ENCODE measurements around the gene ANO1.
"Not testable (repeated sequence)": the region's sequence is repeated elsewhere in the genome, so short reads cannot be mapped to it uniquely, and the experiment has no call there.

ANO1 gene

DNA sequence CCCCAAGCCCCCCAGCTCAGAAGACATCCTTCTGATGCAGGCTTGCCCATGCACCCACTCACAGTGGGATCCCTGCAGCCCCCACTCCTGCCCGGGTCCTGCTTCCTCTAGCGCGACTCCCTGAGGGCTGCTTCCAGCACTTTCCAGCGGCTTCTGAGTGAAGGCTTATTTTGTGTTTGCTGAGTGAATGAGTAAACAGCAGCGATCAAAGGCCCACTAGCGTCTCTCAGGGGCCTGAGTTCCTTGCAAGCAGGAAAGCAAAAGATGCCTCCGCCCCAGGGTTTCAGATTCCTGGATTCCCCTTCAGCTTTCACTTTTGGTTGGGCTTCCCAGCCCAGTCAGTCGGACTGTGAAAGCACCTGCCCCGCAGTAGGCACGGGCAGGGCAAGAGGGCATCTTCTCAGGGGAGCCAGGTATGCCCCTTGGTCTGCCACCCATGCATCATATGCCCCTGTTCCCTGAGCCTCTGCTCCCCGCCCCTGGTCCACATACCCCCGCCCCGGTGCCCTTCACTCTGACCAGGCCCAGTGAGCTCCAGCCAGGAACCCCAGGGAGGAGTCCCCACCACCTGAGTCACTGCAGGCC is 134.2 kb downstream of the ANO1 start:
- Histone ChIP-seq H3K9ac (ENCODE audit: low read length) (no peak overlapping the region), H3K9me3 (replicated peaks; ENCODE audit: insufficient read depth, low read length) (no peaks in the 10 kb centered on the region), H3K4me2 (ENCODE audit: low read depth, low read length) (no peak overlapping the region), H3K36me3 (replicated peaks; ENCODE audit: insufficient read depth, low read length) (no peaks in the 10 kb centered on the region), H3K27ac (ENCODE audit: low read length) (no peak overlapping the region), H3K9me2 (replicated peaks; ENCODE audit: insufficient read depth, low read length) (no peaks in the 10 kb centered on the region), H3K79me2 (ENCODE audit: low read length) (0 out of 2 replicates have a peak, but pooled peaks cover under 1% of the 10 kb centered on the region), H3K4me3 (ENCODE audit: low read length) (no peak overlapping the region), H3F3A (ENCODE audit: insufficient read depth, low read length) (no peaks in the 10 kb centered on the region), H4K20me1 (ENCODE audit: insufficient read depth, low read length) (no peaks in the 10 kb centered on the region), H2AFZ (ENCODE audit: low read length) (no peak overlapping the region), H3K4me1 (ENCODE audit: low read length) (no peaks in the 10 kb centered on the region), H3K27me3 (replicated peaks; ENCODE audit: insufficient read depth, low read length) (no peaks in the 10 kb centered on the region; the same call in 1 of the 2 replicates)
- no peak for TF ChIP-seq EZH2 (optimal IDR thresholded peaks at IDR 0.05; ENCODE audit: low read depth, low read length)
- DNase-seq = no peak

DNA sequence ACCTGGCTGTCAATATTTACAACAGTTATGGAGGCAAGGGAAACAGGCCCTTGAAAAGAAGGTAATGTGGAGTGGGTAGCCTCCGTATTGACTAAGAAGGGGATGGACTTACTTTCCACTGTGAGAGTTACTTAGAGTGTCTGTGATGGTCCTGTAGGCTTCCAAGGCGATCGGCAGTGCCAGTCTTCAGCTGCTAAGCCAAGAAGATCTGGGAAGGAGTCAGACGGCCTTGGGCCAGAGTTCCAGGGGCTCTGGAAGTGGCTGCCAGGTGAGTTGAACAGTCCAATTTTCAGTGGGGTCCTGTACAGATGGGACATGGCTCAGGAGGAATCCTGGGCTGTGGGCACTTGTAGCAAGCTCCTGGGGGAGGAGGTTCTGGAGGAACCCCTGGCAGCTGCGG is 139.3 kb downstream of the ANO1 start:
- not testable (repeated sequence) for H4K20me1 ChIP-seq (ENCODE audit: insufficient read depth, low read length); H3K4me2 ChIP-seq (ENCODE audit: low read depth, low read length); H3K79me2 ChIP-seq (ENCODE audit: low read length); DNase-seq; H3F3A ChIP-seq (ENCODE audit: insufficient read depth, low read length); H3K9me3 ChIP-seq (replicated peaks; ENCODE audit: insufficient read depth, low read length); H3K9me2 ChIP-seq (replicated peaks; ENCODE audit: insufficient read depth, low read length); H3K36me3 ChIP-seq (replicated peaks; ENCODE audit: insufficient read depth, low read length); H3K9ac ChIP-seq (ENCODE audit: low read length); H3K4me1 ChIP-seq (ENCODE audit: low read length); H2AFZ ChIP-seq (ENCODE audit: low read length); H3K27ac ChIP-seq (ENCODE audit: low read length); H3K4me3 ChIP-seq (ENCODE audit: low read length)
- H3K27me3 ChIP-seq (replicated peaks; ENCODE audit: insufficient read depth, low read length) = peaks cover 16% of the 10 kb centered on the region

DNA sequence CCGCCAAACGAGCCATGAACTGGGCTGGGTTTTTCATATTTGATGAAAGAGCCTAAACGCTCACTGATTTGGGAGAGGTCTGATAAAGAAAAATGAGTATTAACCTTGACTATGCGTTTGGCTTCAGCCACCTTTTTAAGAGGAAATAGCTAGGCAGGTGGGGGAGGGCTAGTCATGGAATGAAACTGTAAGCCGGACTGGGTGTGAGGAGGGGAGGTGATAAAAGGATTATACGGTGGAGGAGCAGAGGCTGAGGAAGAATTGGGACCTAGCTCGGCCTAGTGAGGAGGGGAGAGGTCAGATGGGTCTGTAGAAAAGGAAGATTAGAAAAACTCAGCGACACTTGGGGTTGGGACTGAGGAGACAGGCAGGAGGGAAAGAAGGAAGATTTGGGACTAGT is 140.0 kb downstream of the ANO1 start:
- not testable (repeated sequence) for H3K9ac ChIP-seq (ENCODE audit: low read length); H3F3A ChIP-seq (ENCODE audit: insufficient read depth, low read length); H3K4me2 ChIP-seq (ENCODE audit: low read depth, low read length); H2AFZ ChIP-seq (ENCODE audit: low read length); H3K9me2 ChIP-seq (replicated peaks; ENCODE audit: insufficient read depth, low read length); H3K36me3 ChIP-seq (replicated peaks; ENCODE audit: insufficient read depth, low read length); H3K4me3 ChIP-seq (ENCODE audit: low read length); H4K20me1 ChIP-seq (ENCODE audit: insufficient read depth, low read length); H3K4me1 ChIP-seq (ENCODE audit: low read length); H3K79me2 ChIP-seq (ENCODE audit: low read length); DNase-seq; H3K27ac ChIP-seq (ENCODE audit: low read length); H3K9me3 ChIP-seq (replicated peaks; ENCODE audit: insufficient read depth, low read length)
- peaks cover 23% of the 10 kb centered on the region for H3K27me3 ChIP-seq (replicated peaks; ENCODE audit: insufficient read depth, low read length)

DNA sequence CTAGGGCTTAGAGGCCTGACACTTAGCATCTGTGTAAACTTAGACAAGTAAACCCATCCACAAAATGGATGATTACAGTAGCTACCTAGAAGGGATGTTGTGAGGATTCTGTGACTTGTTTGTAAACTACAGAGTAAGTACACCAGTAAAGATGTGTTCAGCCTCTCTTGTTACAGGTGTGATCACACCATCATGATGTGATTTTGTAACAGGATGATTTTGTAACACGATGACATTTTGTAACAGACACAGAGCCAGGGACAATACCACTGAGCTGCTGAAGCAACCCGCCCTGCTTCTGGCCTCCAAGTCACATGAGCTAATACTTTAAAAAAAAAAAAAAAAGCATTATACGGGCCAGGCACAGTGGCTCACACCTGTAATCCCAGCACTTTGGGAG is 142.0 kb downstream of the ANO1 start:
- no peaks in the 10 kb centered on the region for H3K9me2 ChIP-seq (replicated peaks; ENCODE audit: insufficient read depth, low read length)
- H3F3A ChIP-seq (ENCODE audit: insufficient read depth, low read length) = no peaks in the 10 kb centered on the region
- H3K36me3 ChIP-seq (replicated peaks; ENCODE audit: insufficient read depth, low read length) = no peaks in the 10 kb centered on the region
- no peaks in the 10 kb centered on the region for H3K9me3 ChIP-seq (replicated peaks; ENCODE audit: insufficient read depth, low read length)
- H3K27ac ChIP-seq (ENCODE audit: low read length) = no peak overlapping the region
- no peaks in the 10 kb centered on the region for H3K79me2 ChIP-seq (ENCODE audit: low read length)
- no peaks in the 10 kb centered on the region for H4K20me1 ChIP-seq (ENCODE audit: insufficient read depth, low read length)
- peaks cover 44% of the 10 kb centered on the region for H3K27me3 ChIP-seq (replicated peaks; ENCODE audit: insufficient read depth, low read length)
- no peak overlapping the region for H3K4me2 ChIP-seq (ENCODE audit: low read depth, low read length)
- H2AFZ ChIP-seq (ENCODE audit: low read length) = no peak overlapping the region
- no peak overlapping the region for H3K9ac ChIP-seq (ENCODE audit: low read length)
- TF ChIP-seq, protein P1, sequence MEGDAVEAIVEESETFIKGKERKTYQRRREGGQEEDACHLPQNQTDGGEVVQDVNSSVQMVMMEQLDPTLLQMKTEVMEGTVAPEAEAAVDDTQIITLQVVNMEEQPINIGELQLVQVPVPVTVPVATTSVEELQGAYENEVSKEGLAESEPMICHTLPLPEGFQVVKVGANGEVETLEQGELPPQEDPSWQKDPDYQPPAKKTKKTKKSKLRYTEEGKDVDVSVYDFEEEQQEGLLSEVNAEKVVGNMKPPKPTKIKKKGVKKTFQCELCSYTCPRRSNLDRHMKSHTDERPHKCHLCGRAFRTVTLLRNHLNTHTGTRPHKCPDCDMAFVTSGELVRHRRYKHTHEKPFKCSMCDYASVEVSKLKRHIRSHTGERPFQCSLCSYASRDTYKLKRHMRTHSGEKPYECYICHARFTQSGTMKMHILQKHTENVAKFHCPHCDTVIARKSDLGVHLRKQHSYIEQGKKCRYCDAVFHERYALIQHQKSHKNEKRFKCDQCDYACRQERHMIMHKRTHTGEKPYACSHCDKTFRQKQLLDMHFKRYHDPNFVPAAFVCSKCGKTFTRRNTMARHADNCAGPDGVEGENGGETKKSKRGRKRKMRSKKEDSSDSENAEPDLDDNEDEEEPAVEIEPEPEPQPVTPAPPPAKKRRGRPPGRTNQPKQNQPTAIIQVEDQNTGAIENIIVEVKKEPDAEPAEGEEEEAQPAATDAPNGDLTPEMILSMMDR (IDR thresholded peaks at IDR 0.05; ENCODE audit: low read length) = no peak
- TF ChIP-seq EZH2phosphoT487 (IDR thresholded peaks at IDR 0.05; ENCODE audit: low read length) (no peak), EZH2 (optimal IDR thresholded peaks at IDR 0.05; ENCODE audit: low read depth, low read length) (no peak)
- DNase-seq = no peak
- no peak overlapping the region for H3K4me3 ChIP-seq (ENCODE audit: low read length)
- H3K4me1 ChIP-seq (ENCODE audit: low read length) = no peaks in the 10 kb centered on the region

DNA sequence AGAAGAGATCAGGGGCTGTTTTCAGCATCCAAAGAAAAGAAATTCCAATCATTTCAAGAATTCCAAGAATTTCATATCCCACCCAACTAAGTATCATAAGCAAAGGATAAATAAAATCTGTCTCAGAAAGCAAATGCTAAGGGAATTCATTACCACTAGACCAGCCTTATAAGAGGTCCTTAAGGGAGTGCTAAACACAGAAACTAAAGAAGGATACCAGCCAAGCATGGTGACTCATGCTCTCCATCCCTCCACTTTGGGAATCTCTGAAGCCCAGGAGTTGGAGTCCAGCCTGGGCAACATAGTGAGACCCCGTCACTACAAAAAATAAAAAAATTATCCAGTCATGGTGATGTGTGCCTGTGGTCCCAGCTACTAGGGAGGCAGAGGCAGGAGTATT is 142.8 kb downstream of the ANO1 start:
- H3F3A ChIP-seq (ENCODE audit: insufficient read depth, low read length) = no peaks in the 10 kb centered on the region
- H4K20me1 ChIP-seq (ENCODE audit: insufficient read depth, low read length) = no peaks in the 10 kb centered on the region
- no peak for DNase-seq
- no peaks in the 10 kb centered on the region for H3K4me1 ChIP-seq (ENCODE audit: low read length)
- H3K4me2 ChIP-seq (ENCODE audit: low read depth, low read length) = no peak overlapping the region
- no peak overlapping the region for H3K4me3 ChIP-seq (ENCODE audit: low read length)
- TF ChIP-seq EZH2phosphoT487 (IDR thresholded peaks at IDR 0.05; ENCODE audit: low read length) = no peak
- TF ChIP-seq, protein P1 (IDR thresholded peaks at IDR 0.05; ENCODE audit: low read length) = no peak
- no peak overlapping the region for H3K9ac ChIP-seq (ENCODE audit: low read length)
- no peaks in the 10 kb centered on the region for H3K9me2 ChIP-seq (replicated peaks; ENCODE audit: insufficient read depth, low read length)
- peaks cover 51% of the 10 kb centered on the region for H3K27me3 ChIP-seq (replicated peaks; ENCODE audit: insufficient read depth, low read length)
- no peaks in the 10 kb centered on the region for H3K36me3 ChIP-seq (replicated peaks; ENCODE audit: insufficient read depth, low read length)
- H3K79me2 ChIP-seq (ENCODE audit: low read length) = no peaks in the 10 kb centered on the region
- no peak overlapping the region for H3K27ac ChIP-seq (ENCODE audit: low read length)
- no peak overlapping the region for H2AFZ ChIP-seq (ENCODE audit: low read length)
- no peaks in the 10 kb centered on the region for H3K9me3 ChIP-seq (replicated peaks; ENCODE audit: insufficient read depth, low read length)
